Prostate gland (tissue), 2 donors: Measurements from ENCODE around the gene HAP1. TPM values are rescaled to one million over a fixed set of nuclear protein-coding genes. Genes with fewer than 3 reads are reported as not detected.
"Not testable (repeated sequence)": the region's sequence is repeated elsewhere in the genome, so short reads cannot be mapped to it uniquely, and the experiment has no call there.

Experiments
- DNase-seq: peaks from one replicate; pipeline ENCODE4 v3.0.0-alpha.2; 2019; ENCODE audit warnings: low spot score
- H3K27ac ChIP-seq, 2 donors: fragments of 200-600 bp; sonication (generic); 2 replicates each; pipeline ENCODE4 v1.5.1; 2017 to 2019
- H3K27me3 ChIP-seq: fragments of 200-600 bp; sonication (generic); replicated peaks from 2 replicates; pipeline ENCODE4 v1.5.1; 2019; ENCODE audit not compliant: insufficient read depth
- H3K36me3 ChIP-seq, 2 donors: fragments of 200-600 bp; sonication (generic); 1 replicate in 1 of 2; 2 replicates in 1 of 2; pipeline versions ENCODE4 v1.5.1 to v1.8.1; 2017 to 2019
- H3K4me1 ChIP-seq: fragments of 200-600 bp; sonication (generic); replicated peaks from 2 replicates; pipeline ENCODE4 v1.5.1; 2019
- H3K4me3 ChIP-seq, 2 donors: fragments of 200-600 bp; sonication (generic); 2 replicates each; pipeline ENCODE4 v1.5.1; 2017 to 2019
- H3K9me3 ChIP-seq: fragments of 200-600 bp; sonication (generic); 2 replicates; pipeline ENCODE4 v1.5.1; 2017
- POLR2A ChIP-seq: fragments of 450-650 bp; IDR thresholded peaks from one replicate; pipeline ENCODE4 v1.6.1; 2016; ENCODE audit warnings: antibody characterized with exemption, mild to moderate bottlenecking
- POLR2AphosphoS5 ChIP-seq: sonication (generic); formaldehyde crosslinking; IDR thresholded peaks from one replicate; pipeline ENCODE4 v1.6.1; 2017; ENCODE audit warnings: antibody characterized with exemption
- WGBS: methylation state at CpG from one replicate; pipeline ENCODE4 v1.1.5; 2018; 5-methylcytosine and 5-hydroxymethylcytosine counted together
- intact Hi-C: fragments of 100-400 bp; cut with DNase I; formaldehyde crosslinking; loops from one replicate; pipeline ENCODE4 v1.14.2; 2022
- total RNA-seq, 2 donors: library from RNA; depleted of rRNA; stranded (reverse); fragments of >200 nt; gene quantifications; one replicate each; pipeline ENCODE4 v1.1.0, GENCODE V29; 2016
- TF ChIP-seq, protein P1 (sequence below), 4 experiments: fragments of 200-600 bp in 2 of 4; fragments of 450-650 bp in 2 of 4; sonication (generic) in 2 of 4; IDR thresholded peaks; 1 replicate in 3 of 4; 2 replicates in 1 of 4; pipeline ENCODE4 v1.5.1; 2016 to 2019; ENCODE audit warnings: antibody characterized with exemption in 4 of 4, mild to moderate bottlenecking in 2 of 4, moderate library complexity in 2 of 4

HAP1 gene
- total RNA-seq, 2 donors from 2014 or later: 0.55 to 3.6 TPM

DNA sequence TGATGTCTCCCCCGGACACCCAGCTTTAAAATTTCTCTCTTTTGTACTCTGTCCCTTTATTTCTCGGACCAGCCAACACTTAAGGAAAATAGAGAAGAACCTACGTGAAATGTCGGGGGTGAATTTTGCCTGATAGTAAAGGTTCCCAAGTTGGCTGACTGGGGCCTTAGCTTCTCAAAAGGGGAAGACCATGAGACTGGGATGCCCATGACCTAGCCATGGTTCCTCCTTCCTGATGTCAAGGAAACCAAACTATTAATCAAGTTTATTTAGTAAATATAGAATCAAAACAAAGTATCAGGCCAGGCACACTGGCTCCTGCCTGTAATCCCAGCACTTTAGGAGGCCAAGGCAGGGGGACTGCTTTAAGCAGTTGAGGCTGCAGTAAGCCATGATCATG lies 48.2 kb downstream of the HAP1 start:
- Histone ChIP-seq H3K4me1 (no peaks in the 10 kb centered on the region), H3K4me3 (no peak overlapping the region), H3K36me3 (peaks cover 10 to 17% of the 10 kb centered on the region in 2 donors), H3K27me3 (no peaks in the 10 kb centered on the region), H3K9me3 (no peaks in the 10 kb centered on the region), H3K27ac (no peak overlapping the region)
- 92% methylated on average over 4 of the region's 4 CpGs for WGBS
- intact Hi-C loops: no loop called here
- DNase-seq: no peak
- TF ChIP-seq POLR2AphosphoS5 (no peak), POLR2A (no peak)
- TF ChIP-seq, protein P1, sequence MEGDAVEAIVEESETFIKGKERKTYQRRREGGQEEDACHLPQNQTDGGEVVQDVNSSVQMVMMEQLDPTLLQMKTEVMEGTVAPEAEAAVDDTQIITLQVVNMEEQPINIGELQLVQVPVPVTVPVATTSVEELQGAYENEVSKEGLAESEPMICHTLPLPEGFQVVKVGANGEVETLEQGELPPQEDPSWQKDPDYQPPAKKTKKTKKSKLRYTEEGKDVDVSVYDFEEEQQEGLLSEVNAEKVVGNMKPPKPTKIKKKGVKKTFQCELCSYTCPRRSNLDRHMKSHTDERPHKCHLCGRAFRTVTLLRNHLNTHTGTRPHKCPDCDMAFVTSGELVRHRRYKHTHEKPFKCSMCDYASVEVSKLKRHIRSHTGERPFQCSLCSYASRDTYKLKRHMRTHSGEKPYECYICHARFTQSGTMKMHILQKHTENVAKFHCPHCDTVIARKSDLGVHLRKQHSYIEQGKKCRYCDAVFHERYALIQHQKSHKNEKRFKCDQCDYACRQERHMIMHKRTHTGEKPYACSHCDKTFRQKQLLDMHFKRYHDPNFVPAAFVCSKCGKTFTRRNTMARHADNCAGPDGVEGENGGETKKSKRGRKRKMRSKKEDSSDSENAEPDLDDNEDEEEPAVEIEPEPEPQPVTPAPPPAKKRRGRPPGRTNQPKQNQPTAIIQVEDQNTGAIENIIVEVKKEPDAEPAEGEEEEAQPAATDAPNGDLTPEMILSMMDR (IDR thresholded peaks at IDR 0.05): no peak

DNA sequence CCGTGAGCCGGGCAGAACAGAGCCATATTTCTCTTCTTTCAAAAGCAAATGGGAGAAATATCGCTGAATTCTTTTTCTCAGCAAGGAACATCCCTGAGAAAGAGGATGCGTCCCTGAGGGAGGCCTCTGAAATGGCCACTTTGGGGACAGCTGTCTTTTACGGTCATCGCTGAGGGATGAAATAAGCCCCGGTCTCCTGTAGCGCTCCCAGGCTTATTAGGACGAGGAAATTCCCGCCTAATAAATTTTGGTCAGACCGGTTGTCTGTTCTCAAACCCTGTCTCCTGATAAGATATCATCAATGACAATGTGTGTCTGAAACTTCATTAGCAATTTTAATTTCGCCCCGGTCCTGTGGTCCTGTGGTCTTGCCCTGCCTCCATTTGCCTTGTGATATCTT lies 48.7 kb downstream of the HAP1 start:
- H3K4me1 ChIP-seq, H3K27ac ChIP-seq, DNase-seq, H3K4me3 ChIP-seq, H3K9me3 ChIP-seq, H3K27me3 ChIP-seq, intact Hi-C loops: not testable (repeated sequence)
- peaks cover 6 to 12% of the 10 kb centered on the region in 2 donors for H3K36me3 ChIP-seq
- WGBS: 94% methylated on average over 13 of the region's 13 CpGs

DNA sequence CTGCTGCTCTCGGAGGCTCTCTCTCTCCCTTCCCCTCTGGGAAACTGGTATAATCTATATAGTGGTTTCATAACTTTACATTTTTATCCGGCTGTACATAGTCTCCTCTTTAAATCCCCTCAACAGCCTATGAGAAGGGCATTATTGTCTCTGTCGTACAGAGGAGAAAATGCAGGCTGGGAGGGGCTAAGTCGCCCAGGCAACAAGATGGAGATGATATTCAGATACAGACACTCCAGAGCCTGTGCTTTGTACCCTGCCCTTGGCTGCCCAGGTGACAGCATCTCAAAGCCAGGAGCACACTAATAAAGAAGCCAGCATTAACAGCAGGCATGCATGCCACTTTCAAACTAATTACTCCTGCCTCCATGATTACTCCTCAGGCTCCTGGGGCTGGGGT lies 50.4 kb downstream of the HAP1 start:
- TF ChIP-seq POLR2AphosphoS5 (no peak), POLR2A (no peak)
- TF ChIP-seq, protein P1 (IDR thresholded peaks at IDR 0.05): no peak
- intact Hi-C loops: no loop called here
- H3K27me3 ChIP-seq: no peaks in the 10 kb centered on the region
- H3K27ac ChIP-seq: no peak overlapping the region
- H3K9me3 ChIP-seq: no peaks in the 10 kb centered on the region
- DNase-seq: no peak
- H3K36me3 ChIP-seq: no peaks in the 10 kb centered on the region
- 52% methylated on average over 4 of the region's 4 CpGs for WGBS
- H3K4me3 ChIP-seq: no peak overlapping the region
- H3K4me1 ChIP-seq: no peaks in the 10 kb centered on the region

DNA sequence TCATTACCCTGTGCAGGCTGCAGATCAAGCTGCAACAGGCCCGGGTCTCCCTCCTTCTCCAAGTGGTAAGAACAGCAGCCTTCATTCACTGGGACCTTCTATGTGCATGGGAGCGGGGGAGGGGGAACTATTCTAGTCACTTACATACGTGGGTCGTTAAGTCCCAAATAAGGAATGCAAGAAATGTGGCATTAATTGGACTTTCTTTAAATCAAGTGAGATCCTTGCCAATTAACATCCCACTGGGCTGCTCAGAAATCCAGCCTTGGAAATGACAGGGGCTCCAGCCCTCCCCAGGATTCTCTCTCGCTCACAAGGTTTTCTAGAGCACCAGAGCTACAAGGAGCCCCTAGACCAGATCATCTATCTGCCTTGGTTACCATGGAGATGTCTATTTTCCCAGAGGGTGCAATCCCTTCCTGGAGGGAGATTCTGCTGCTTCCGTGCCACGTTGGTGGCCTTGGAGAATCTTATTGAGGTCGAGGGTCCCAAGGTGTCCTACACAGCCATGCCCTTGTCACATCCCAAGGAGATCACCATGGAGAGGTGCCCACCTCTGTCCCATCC lies 50.9 kb downstream of the HAP1 start:
- no peak for DNase-seq
- Histone ChIP-seq H3K36me3 (no peaks in the 10 kb centered on the region), H3K4me3 (no peak overlapping the region), H3K4me1 (no peaks in the 10 kb centered on the region), H3K27ac (no peak overlapping the region), H3K9me3 (no peaks in the 10 kb centered on the region), H3K27me3 (no peaks in the 10 kb centered on the region)
- TF ChIP-seq, protein P1 (IDR thresholded peaks at IDR 0.05): no peak
- WGBS: 44% methylated on average over 8 of the region's 8 CpGs
- intact Hi-C loops: no loop called here

DNA sequence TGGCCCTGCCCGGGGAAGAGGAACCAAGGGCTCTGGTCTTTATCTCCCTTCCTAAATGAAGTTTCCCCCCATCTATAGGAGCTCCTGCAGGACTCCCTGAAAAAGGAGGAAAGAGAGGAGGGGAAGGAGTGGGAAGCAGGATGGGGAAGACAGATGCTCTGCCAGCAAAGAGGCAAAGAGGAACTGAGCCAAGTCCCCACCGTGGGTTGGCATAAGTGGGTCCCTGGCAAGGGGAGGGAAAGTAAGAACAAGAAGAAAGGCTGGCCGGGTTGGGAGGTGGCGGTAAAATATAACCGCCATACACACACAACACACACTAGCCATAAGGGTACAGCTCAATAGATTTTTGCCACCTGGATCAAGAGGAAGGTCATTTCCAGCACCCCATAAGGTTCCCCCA lies 51.8 kb downstream of the HAP1 start:
- no peak overlapping the region for H3K4me3 ChIP-seq
- H3K27ac ChIP-seq: no peak overlapping the region
- 78% methylated on average over 5 of the region's 5 CpGs for WGBS
- DNase-seq: no peak
- no peaks in the 10 kb centered on the region for H3K27me3 ChIP-seq
- TF ChIP-seq, protein P1 (IDR thresholded peaks at IDR 0.05): no peak
- no peak for TF ChIP-seq POLR2AphosphoS5
- no peak for TF ChIP-seq POLR2A
- intact Hi-C loops: no loop called here
- no peaks in the 10 kb centered on the region for H3K9me3 ChIP-seq
- no peaks in the 10 kb centered on the region for H3K4me1 ChIP-seq
- H3K36me3 ChIP-seq: no peaks in the 10 kb centered on the region
